Nephron progenitor cell (in vitro differentiated cells): ENCODE measurements around the gene ANXA2.
"Not testable (repeated sequence)": the region's sequence is repeated elsewhere in the genome, so short reads cannot be mapped to it uniquely, and the experiment has no call there.

Source experiments
- DNase-seq: peaks from one replicate; pipeline ENCODE4 v3.0.0; 2021
- H3K27ac Mint-ChIP-seq: 2 replicates; pipeline ENCODE4 v1.8.0; 2021; ENCODE audit warnings: mild to moderate bottlenecking, moderate library complexity, mixed read lengths
- H3K27me3 Mint-ChIP-seq: 2 replicates; pipeline ENCODE4 v1.8.0; 2021; ENCODE audit warnings: mild to moderate bottlenecking, low read depth, mixed read lengths; ENCODE audit not compliant: poor library complexity
- H3K36me3 Mint-ChIP-seq: 2 replicates; pipeline ENCODE4 v1.8.0; 2021; ENCODE audit warnings: low read depth, mixed read lengths
- H3K4me1 Mint-ChIP-seq: 2 replicates; pipeline ENCODE4 v1.8.0; 2021; ENCODE audit warnings: mixed read lengths
- H3K4me3 Mint-ChIP-seq: 2 replicates; pipeline ENCODE4 v1.8.0; 2021; ENCODE audit warnings: mild to moderate bottlenecking, moderate library complexity, mixed read lengths
- H3K9me3 Mint-ChIP-seq: 2 replicates; pipeline ENCODE4 v1.8.0; 2021; ENCODE audit warnings: mild to moderate bottlenecking, moderate library complexity, mixed read lengths
- TF ChIP-seq, protein P1 (sequence below): fragments of 200-600 bp; sonication (generic); IDR thresholded peaks from 2 replicates; pipeline ENCODE4 v1.5.0; 2021; ENCODE audit warnings: antibody characterized with exemption

The ANXA2 gene

DNA sequence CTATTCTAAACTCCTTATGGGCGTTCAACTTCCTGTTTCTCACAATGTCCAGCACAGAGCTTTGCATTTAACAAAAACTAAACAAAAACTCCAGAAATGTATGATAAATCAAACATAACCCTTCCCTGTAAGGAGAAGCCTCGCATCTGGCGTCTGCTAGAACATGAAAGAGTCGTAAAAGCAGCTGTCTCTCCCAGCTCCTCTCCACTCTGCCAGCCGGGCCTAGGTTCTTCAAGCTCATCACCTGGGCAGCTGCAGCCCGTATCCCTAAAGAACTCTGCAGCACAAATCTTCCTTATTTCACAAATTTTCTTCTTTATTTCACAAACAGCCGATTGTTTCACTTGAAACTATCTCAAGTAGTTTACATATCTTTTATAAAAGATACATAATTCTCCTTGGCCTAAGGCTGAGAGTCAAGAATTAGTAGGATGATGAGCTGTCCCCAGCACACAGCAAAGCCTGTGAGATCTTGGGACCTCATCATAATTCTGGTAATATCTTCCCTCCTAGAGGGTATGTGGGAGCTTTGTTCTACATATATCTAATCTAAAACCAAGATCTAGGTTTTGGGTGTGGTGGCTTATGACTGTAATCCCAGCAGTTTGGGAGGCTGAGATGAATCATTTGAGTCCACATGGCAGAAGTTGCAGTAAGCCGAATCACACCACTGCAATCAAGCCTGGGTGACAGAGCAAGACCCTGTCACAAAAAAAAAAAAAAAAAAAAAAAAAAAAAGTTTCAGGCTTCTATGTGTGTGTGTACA is 35.3 kb downstream of the ANXA2 start:
- Mint-ChIP-seq H3K27ac (peak overlapping the region; percentile 92), H3K36me3 (peaks cover 38% of the 10 kb centered on the region), H3K4me3 (no peak overlapping the region), H3K27me3 (no peaks in the 10 kb centered on the region), H3K4me1 (peaks cover 34% of the 10 kb centered on the region), H3K9me3 (peaks cover 14% of the 10 kb centered on the region)
- TF ChIP-seq, protein P1, sequence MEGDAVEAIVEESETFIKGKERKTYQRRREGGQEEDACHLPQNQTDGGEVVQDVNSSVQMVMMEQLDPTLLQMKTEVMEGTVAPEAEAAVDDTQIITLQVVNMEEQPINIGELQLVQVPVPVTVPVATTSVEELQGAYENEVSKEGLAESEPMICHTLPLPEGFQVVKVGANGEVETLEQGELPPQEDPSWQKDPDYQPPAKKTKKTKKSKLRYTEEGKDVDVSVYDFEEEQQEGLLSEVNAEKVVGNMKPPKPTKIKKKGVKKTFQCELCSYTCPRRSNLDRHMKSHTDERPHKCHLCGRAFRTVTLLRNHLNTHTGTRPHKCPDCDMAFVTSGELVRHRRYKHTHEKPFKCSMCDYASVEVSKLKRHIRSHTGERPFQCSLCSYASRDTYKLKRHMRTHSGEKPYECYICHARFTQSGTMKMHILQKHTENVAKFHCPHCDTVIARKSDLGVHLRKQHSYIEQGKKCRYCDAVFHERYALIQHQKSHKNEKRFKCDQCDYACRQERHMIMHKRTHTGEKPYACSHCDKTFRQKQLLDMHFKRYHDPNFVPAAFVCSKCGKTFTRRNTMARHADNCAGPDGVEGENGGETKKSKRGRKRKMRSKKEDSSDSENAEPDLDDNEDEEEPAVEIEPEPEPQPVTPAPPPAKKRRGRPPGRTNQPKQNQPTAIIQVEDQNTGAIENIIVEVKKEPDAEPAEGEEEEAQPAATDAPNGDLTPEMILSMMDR, result no peak
- no peak for DNase-seq

DNA sequence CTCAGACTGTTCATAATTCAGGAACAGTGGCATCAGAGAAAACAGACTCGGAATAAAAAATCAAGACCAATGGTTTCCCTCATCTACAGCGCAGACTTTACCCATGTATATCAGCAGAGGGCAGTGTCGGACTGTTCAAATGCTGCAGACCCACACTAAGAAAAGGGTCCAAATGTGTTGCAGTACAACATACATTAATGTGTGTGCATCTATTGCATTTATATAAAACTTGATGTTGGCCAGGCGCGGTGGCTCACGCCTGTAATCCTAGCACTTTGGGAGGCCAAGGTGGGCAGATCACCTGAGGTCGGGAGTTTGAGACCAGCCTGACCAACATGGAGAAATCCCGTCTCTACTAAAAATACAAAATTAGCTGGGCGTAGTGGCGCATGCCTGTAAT is 38.0 kb downstream of the ANXA2 start:
- TF ChIP-seq, protein P1, result peak; percentile 73
- not testable (repeated sequence) for H3K4me3 Mint-ChIP-seq, H3K27me3 Mint-ChIP-seq, H3K9me3 Mint-ChIP-seq, H3K27ac Mint-ChIP-seq
- Mint-ChIP-seq H3K4me1 (peaks cover 34% of the 10 kb centered on the region), H3K36me3 (peaks cover 38% of the 10 kb centered on the region)
- DNase-seq, result peak; percentile 54

DNA sequence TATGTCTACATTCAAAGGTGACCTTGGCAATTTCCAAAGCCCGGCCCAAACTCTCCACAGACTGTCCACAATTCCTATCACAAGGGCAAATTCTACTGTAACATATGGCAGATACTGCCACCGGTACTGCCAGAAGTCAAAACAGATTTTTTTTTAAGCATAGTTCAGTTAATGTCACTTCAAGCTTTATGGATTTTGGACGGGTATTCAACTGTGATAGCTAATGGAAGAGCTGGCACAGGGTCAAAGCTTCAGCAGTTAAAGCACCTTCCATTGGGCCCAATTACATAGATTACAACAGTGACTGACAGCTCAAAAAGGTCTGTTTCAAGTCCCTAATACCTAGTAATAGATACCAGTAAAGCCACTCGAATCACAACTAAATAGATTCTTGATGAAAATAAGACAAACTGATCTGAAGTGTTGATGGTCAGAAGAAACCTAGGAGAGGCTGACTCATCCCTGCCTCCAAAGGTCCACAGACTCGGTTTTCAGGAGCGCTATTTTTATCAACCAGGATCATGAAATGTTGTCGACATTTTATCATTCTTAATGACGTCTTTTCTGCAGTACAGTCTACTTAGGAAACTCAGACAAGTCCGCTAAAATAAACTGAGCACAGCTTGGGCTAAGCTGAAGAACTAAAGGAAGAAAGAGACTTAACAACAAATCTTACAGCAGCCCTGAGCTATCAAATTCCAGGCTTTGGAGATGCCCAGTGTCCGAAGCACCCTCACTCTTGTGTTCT is 38.7 kb downstream of the ANXA2 start:
- H3K27ac Mint-ChIP-seq, result no peak overlapping the region
- no peaks in the 10 kb centered on the region for H3K27me3 Mint-ChIP-seq
- peaks cover 29% of the 10 kb centered on the region for H3K4me1 Mint-ChIP-seq
- no peaks in the 10 kb centered on the region for H3K9me3 Mint-ChIP-seq
- TF ChIP-seq, protein P1, result no peak
- DNase-seq, result no peak
- H3K36me3 Mint-ChIP-seq, result peaks cover 38% of the 10 kb centered on the region
- no peak overlapping the region for H3K4me3 Mint-ChIP-seq

DNA sequence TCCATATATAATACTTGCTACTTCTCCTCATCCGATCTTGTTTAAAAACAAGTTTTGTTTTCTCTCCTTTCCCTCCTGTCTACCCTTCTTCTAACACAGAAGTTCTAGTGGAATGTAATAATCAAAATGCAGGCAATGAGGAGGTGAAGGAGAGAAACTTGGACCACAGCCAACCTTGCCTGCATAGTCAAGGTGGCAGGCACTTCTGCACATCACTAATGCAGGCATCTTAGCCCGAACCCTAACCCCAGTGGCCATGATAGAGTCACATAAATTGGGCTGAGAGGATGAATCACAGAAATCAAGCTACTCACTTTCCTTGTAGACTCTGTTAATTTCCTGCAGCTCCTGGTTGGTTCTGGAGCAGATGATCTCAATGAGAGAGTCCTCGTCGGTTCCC is 41.0 kb downstream of the ANXA2 start:
- Mint-ChIP-seq H3K27me3 (no peaks in the 10 kb centered on the region), H3K4me3 (no peak overlapping the region), H3K27ac (peak overlapping the region; percentile 64), H3K9me3 (no peaks in the 10 kb centered on the region), H3K4me1 (peaks cover 6% of the 10 kb centered on the region), H3K36me3 (peaks cover 43% of the 10 kb centered on the region)
- TF ChIP-seq, protein P1, result no peak
- no peak for DNase-seq

DNA sequence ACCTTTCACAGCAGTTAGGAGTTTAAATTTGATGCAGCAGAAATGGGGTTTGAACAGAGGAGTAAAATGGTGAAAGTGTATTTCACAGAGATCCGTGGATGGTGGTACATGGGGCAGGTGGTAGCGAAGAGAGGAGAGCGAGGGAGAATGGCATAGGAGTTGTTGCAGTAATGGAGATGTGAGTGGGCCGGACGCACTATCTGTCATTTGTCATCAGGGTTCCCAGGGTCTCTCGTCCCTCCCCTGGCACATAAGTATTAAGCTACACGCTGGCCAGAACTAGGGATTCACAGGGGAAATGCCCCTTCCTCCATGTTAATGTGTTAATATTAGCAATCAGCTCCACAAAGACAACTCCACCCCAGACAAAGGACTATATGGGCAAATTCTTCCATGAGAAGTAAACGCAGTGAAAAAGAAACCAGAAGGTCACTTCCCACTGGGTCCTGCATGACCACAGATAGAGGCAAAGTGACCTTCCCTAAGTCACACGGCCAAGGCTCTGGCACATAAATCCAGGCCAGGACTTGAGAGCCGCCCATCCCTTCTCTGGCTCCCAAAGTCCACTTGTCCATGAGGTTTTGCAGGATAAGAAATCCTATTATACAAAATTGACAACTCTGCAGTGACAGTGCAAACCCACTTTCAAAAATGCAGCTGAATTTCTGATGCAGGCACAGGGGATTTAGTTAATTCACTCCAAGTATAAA is 42.5 kb downstream of the ANXA2 start:
- TF ChIP-seq, protein P1, result no peak
- Mint-ChIP-seq H3K27me3 (no peaks in the 10 kb centered on the region), H3K4me3 (no peak overlapping the region), H3K9me3 (no peaks in the 10 kb centered on the region), H3K27ac (no peak overlapping the region), H3K36me3 (peaks cover 45% of the 10 kb centered on the region), H3K4me1 (peaks cover 17% of the 10 kb centered on the region)
- DNase-seq, result no peak
